Measurements from ENCODE around the gene COL25A1. TPM values are rescaled to one million over a fixed set of nuclear protein-coding genes. Genes with fewer than 3 reads are reported as not detected.

COL25A1 gene
- total and polyA plus RNA-seq, 2 experiments from 2014 or later, result 0.25 TPM; not detected in 1

DNA sequence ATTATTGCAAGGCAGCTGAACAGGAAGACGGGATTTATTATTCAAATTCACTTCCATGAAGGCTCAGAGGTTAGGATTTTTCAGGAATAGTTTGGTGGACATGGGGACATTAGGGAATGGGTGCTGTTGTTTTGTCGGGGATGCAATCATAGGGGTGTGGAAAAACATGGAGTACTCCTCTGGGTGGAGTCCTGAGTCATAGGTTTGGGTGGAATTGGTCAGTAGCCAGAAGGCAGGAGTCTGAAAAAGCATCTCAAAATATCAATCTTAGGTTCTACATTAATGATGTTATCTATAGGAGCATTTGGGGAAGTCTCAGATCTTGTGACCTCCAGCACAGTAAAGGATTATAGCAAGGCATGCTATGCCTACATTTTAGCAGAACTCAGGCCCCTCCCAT lies 525.1 kb downstream of the COL25A1 start:
- Histone ChIP-seq H3K9ac (no peak overlapping the region), H3K36me3 (ENCODE audit: low read depth) (no peaks in the 10 kb centered on the region), H3K9me2 (ENCODE audit: insufficient read depth) (no peaks in the 10 kb centered on the region), H3K9me3 (ENCODE audit: low read depth) (no peaks in the 10 kb centered on the region), H3K27ac (no peak overlapping the region), H3F3A (ENCODE audit: insufficient read depth) (no peaks in the 10 kb centered on the region), H2AFZ (no peak overlapping the region), H4K20me1 (ENCODE audit: insufficient read depth) (no peaks in the 10 kb centered on the region), H3K4me3 (no peak overlapping the region), H3K4me2 (ENCODE audit: unreplicated experiment) (no peak overlapping the region), H3K27me3 (replicated peaks; ENCODE audit: insufficient read depth) (no peaks in the 10 kb centered on the region), H3K4me1 (ENCODE audit: insufficient read depth) (no peaks in the 10 kb centered on the region), H3K79me2 (ENCODE audit: insufficient read depth) (no peaks in the 10 kb centered on the region)
- DNase-seq, result peak; percentile 36
- no peak for TF ChIP-seq EZH2 (IDR thresholded peaks at IDR 0.05; ENCODE audit: insufficient read depth, poor library complexity, severe bottlenecking)
- TF ChIP-seq EZH2phosphoT487 (IDR thresholded peaks at IDR 0.05; ENCODE audit: insufficient read depth, low read depth), result no peak
- in situ Hi-C loops (cut with MboI), result no loop called here
- WGBS, 2 experiments (ENCODE audit: low coverage in 1 of 2, low lambda C conversion rate in 2 of 2, missing lambda C conversion rate in 2 of 2), result 70% methylated on average over 2 of the region's 2 CpGs

DNA sequence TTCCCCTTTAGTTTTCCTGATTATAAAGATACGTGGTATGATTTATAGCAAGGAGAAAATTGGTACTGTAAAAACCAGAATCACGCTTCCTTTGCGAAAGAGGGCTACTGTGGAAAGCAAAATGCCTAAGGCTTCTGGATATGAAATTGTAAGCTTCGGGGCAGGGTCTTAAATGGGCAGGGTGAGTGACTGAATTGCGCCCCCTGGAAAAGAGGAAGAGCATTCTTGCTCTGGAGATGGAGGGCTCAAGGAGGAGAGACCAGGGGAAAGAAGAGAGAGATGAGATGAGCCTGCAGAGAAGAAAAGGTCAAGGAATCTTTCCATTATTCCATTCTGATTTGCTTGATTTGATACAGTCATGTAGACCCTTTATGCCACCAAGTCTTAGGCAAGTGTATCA lies 526.5 kb downstream of the COL25A1 start:
- in situ Hi-C loops (cut with MboI), result no loop called here
- WGBS, 2 experiments (ENCODE audit: low coverage in 1 of 2, low lambda C conversion rate in 2 of 2, missing lambda C conversion rate in 2 of 2), result 80 to 84% methylated on average over 5 of the region's 5 CpGs
- H3K4me3 ChIP-seq, result no peak overlapping the region

GRCh38 chr4:108774809-108775530 lies 527.5 kb downstream of the COL25A1 start:
- Histone ChIP-seq H3F3A (ENCODE audit: insufficient read depth) (no peaks in the 10 kb centered on the region), H3K9ac (no peak overlapping the region), H3K27ac (no peak overlapping the region), H3K9me2 (ENCODE audit: insufficient read depth) (no peaks in the 10 kb centered on the region), H3K9me3 (ENCODE audit: low read depth) (no peaks in the 10 kb centered on the region), H3K79me2 (ENCODE audit: insufficient read depth) (no peaks in the 10 kb centered on the region), H3K4me1 (ENCODE audit: insufficient read depth) (no peaks in the 10 kb centered on the region), H3K27me3 (replicated peaks; ENCODE audit: insufficient read depth) (no peaks in the 10 kb centered on the region), H4K20me1 (ENCODE audit: insufficient read depth) (no peaks in the 10 kb centered on the region), H2AFZ (no peak overlapping the region), H3K4me3 (no peak overlapping the region), H3K4me2 (ENCODE audit: unreplicated experiment) (no peak overlapping the region), H3K36me3 (ENCODE audit: low read depth) (no peaks in the 10 kb centered on the region)
- WGBS, 2 experiments (ENCODE audit: low coverage in 1 of 2, low lambda C conversion rate in 2 of 2, missing lambda C conversion rate in 2 of 2), result 50 to 51% methylated on average over 5 of the region's 5 CpGs
- in situ Hi-C loops (cut with MboI), result no loop called here
- DNase-seq, result peak; percentile 31
- TF ChIP-seq EZH2 (IDR thresholded peaks at IDR 0.05; ENCODE audit: insufficient read depth, poor library complexity, severe bottlenecking), result no peak
- no peak for TF ChIP-seq EZH2phosphoT487 (IDR thresholded peaks at IDR 0.05; ENCODE audit: insufficient read depth, low read depth)

More for the DNA sequence above, 526.5 kb downstream of the COL25A1 start:
- DNase-seq, result no peak
- Histone ChIP-seq H3K9me3 (ENCODE audit: low read depth) (no peaks in the 10 kb centered on the region), H3K27ac (no peak overlapping the region), H3K4me2 (ENCODE audit: unreplicated experiment) (no peak overlapping the region), H3K36me3 (ENCODE audit: low read depth) (no peaks in the 10 kb centered on the region), H3F3A (ENCODE audit: insufficient read depth) (no peaks in the 10 kb centered on the region), H3K79me2 (ENCODE audit: insufficient read depth) (no peaks in the 10 kb centered on the region), H3K9me2 (ENCODE audit: insufficient read depth) (no peaks in the 10 kb centered on the region), H3K27me3 (replicated peaks; ENCODE audit: insufficient read depth) (no peaks in the 10 kb centered on the region), H4K20me1 (ENCODE audit: insufficient read depth) (no peaks in the 10 kb centered on the region), H2AFZ (no peak overlapping the region), H3K9ac (no peak overlapping the region), H3K4me1 (ENCODE audit: insufficient read depth) (no peaks in the 10 kb centered on the region)
- no peak for TF ChIP-seq EZH2phosphoT487 (IDR thresholded peaks at IDR 0.05; ENCODE audit: insufficient read depth, low read depth)
- TF ChIP-seq EZH2 (IDR thresholded peaks at IDR 0.05; ENCODE audit: insufficient read depth, poor library complexity, severe bottlenecking), result no peak

DNA sequence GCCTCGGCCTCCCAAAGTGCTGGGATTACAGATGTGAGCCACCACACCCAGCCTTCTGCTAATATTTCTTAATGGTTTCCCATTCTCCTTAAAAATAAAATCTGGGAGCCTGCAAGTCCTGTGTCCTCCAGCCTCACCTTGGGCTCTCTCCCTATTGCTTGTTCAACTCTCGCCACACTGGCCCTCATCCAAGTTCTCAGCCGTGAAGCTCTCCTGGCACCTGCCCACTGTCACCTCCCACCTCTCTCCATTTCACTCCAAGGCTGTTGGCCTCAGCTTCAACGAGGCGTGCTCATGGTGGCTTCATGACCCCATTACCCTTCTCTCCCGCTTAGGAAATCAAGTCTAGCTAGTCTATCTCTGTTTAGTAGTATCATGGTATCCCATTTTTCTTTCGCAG lies 530.1 kb downstream of the COL25A1 start:
- no peak overlapping the region for H3K9ac ChIP-seq
- H2AFZ ChIP-seq, result no peak overlapping the region
- H3K9me3 ChIP-seq (ENCODE audit: low read depth), result no peaks in the 10 kb centered on the region
- no peaks in the 10 kb centered on the region for H3K27me3 ChIP-seq (replicated peaks; ENCODE audit: insufficient read depth)
- DNase-seq, result no peak
- no peak overlapping the region for H3K27ac ChIP-seq
- WGBS, 2 experiments (ENCODE audit: low coverage in 1 of 2, low lambda C conversion rate in 2 of 2, missing lambda C conversion rate in 2 of 2), result 63 to 76% methylated on average over 7 of the region's 7 CpGs
- no peaks in the 10 kb centered on the region for H3K36me3 ChIP-seq (ENCODE audit: low read depth)
- H4K20me1 ChIP-seq (ENCODE audit: insufficient read depth), result no peaks in the 10 kb centered on the region
- H3F3A ChIP-seq (ENCODE audit: insufficient read depth), result no peaks in the 10 kb centered on the region
- no peaks in the 10 kb centered on the region for H3K4me1 ChIP-seq (ENCODE audit: insufficient read depth)
- no peak overlapping the region for H3K4me3 ChIP-seq
- H3K79me2 ChIP-seq (ENCODE audit: insufficient read depth), result no peaks in the 10 kb centered on the region
- H3K9me2 ChIP-seq (ENCODE audit: insufficient read depth), result no peaks in the 10 kb centered on the region
- no peak overlapping the region for H3K4me2 ChIP-seq (ENCODE audit: unreplicated experiment)
- TF ChIP-seq EZH2phosphoT487 (IDR thresholded peaks at IDR 0.05; ENCODE audit: insufficient read depth, low read depth) (no peak), EZH2 (IDR thresholded peaks at IDR 0.05; ENCODE audit: insufficient read depth, poor library complexity, severe bottlenecking) (no peak)
- in situ Hi-C loops (cut with MboI), result no loop called here
